ENCODE results near the gene RXRA. TPM values are rescaled to one million over a fixed set of nuclear protein-coding genes. Genes with fewer than 3 reads are reported as not detected.

RXRA gene
- total and polyA plus RNA-seq, 9 donors = 19.0 to 44.4 (median 32.0) TPM

- H3K27me3 ChIP-seq (ENCODE audit: control insufficient read depth, insufficient read depth, low read length) = no peaks in the 10 kb centered on the region
- no peak overlapping the region for H3K4me3 ChIP-seq (ENCODE audit: low read length)
- WGBS (ENCODE audit: insufficient coverage) = 86% methylated on average over 14 of the region's 15 CpGs
- no peaks in the 10 kb centered on the region for H3K9me3 ChIP-seq (replicated peaks; ENCODE audit: control insufficient read depth, low read depth, low read length)
- no peak for DNase-seq
- H3K4me1 ChIP-seq (ENCODE audit: control insufficient read depth, insufficient read depth, low read length) = peaks cover 51% of the 10 kb centered on the region
- H3K36me3 ChIP-seq (ENCODE audit: control insufficient read depth, insufficient read depth, low read length) = no peaks in the 10 kb centered on the region
- peak overlapping the region; percentile 1 for H3K27ac ChIP-seq (ENCODE audit: low read length)
Measured at GRCh38 chr9:134476942-134477335, 150.7 kb downstream of the RXRA start.

GRCh38 chr9:134477342-134477925, 151.2 kb downstream of the RXRA start:
- H3K27ac ChIP-seq (ENCODE audit: low read length) = peak overlapping the region; percentile 1
- no peak for DNase-seq
- peaks cover under 1% of the 10 kb centered on the region for H3K27me3 ChIP-seq (ENCODE audit: control insufficient read depth, insufficient read depth, low read length)
- H3K9me3 ChIP-seq (replicated peaks; ENCODE audit: control insufficient read depth, low read depth, low read length) = no peaks in the 10 kb centered on the region
- H3K36me3 ChIP-seq (ENCODE audit: control insufficient read depth, insufficient read depth, low read length) = no peaks in the 10 kb centered on the region
- no peak overlapping the region for H3K4me3 ChIP-seq (ENCODE audit: low read length)
- peaks cover 47% of the 10 kb centered on the region for H3K4me1 ChIP-seq (ENCODE audit: control insufficient read depth, insufficient read depth, low read length)
- 64% methylated on average over 10 of the region's 15 CpGs for WGBS (ENCODE audit: insufficient coverage)

GRCh38 chr9:134477927-134478326, 151.7 kb downstream of the RXRA start:
- no peaks in the 10 kb centered on the region for H3K36me3 ChIP-seq (ENCODE audit: control insufficient read depth, insufficient read depth, low read length)
- no peak overlapping the region for H3K27ac ChIP-seq (ENCODE audit: low read length)
- no peak for DNase-seq
- peaks cover 42% of the 10 kb centered on the region for H3K4me1 ChIP-seq (ENCODE audit: control insufficient read depth, insufficient read depth, low read length)
- WGBS (ENCODE audit: insufficient coverage) = 88% methylated on average over 11 of the region's 14 CpGs
- peaks cover 5% of the 10 kb centered on the region for H3K27me3 ChIP-seq (ENCODE audit: control insufficient read depth, insufficient read depth, low read length)
- no peaks in the 10 kb centered on the region for H3K9me3 ChIP-seq (replicated peaks; ENCODE audit: control insufficient read depth, low read depth, low read length)
- no peak overlapping the region for H3K4me3 ChIP-seq (ENCODE audit: low read length)

DNA sequence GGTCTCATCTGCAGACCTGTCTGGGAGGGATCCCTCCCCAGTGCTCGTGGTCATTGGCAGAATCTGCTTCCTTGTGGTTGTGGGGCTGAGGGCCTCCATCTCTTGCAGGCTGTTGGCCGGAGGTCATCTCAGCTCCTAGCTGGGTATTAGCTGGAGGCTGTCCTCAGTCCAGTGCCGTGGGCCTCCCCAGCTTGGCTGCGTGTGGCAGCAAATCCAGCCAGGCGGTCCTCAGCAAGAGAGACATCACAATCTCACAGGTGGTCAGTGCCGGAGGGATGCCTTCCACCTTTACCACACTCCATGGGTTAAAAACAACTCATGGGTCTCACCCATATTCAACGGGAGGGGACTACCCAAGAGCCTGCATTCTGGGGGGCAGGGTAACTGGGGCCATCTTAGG, 155.5 kb downstream of the RXRA start:
- peaks cover 5% of the 10 kb centered on the region for H3K27me3 ChIP-seq (ENCODE audit: control insufficient read depth, insufficient read depth, low read length)

DNA sequence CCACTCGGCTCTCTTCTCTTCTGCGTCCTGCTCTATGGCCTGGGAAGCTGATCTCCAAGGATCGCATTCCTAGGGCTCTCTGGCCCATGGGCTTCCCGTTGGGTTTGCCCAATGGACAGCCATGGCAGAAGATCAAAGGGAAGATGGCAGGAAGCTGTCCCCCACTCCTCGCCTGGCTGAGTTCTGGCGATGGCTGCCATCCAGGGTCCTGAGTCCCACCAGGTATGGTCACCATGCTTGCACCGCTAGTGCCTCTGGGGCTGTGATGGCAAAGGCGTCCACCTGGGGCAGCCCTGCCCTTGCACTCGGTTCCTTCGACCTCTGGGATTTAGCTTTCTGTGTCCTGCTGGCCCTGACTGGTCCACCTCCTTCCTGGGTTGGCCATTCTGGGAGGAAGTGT, 156.0 kb downstream of the RXRA start:
- no peak overlapping the region for H3K27ac ChIP-seq (ENCODE audit: low read length)
- no peak for DNase-seq
- H3K27me3 ChIP-seq (ENCODE audit: control insufficient read depth, insufficient read depth, low read length) = peaks cover 5% of the 10 kb centered on the region
- H3K4me3 ChIP-seq (ENCODE audit: low read length) = no peak overlapping the region
- 87% methylated on average over 9 of the region's 10 CpGs for WGBS (ENCODE audit: insufficient coverage)
- H3K4me1 ChIP-seq (ENCODE audit: control insufficient read depth, insufficient read depth, low read length) = peaks cover 17% of the 10 kb centered on the region
- no peaks in the 10 kb centered on the region for H3K9me3 ChIP-seq (replicated peaks; ENCODE audit: control insufficient read depth, low read depth, low read length)
- no peaks in the 10 kb centered on the region for H3K36me3 ChIP-seq (ENCODE audit: control insufficient read depth, insufficient read depth, low read length)

More for the DNA sequence above, 155.5 kb downstream of the RXRA start:
- Histone ChIP-seq H3K4me3 (ENCODE audit: low read length) (no peak overlapping the region), H3K27ac (ENCODE audit: low read length) (no peak overlapping the region), H3K4me1 (ENCODE audit: control insufficient read depth, insufficient read depth, low read length) (peaks cover 17% of the 10 kb centered on the region), H3K36me3 (ENCODE audit: control insufficient read depth, insufficient read depth, low read length) (no peaks in the 10 kb centered on the region), H3K9me3 (replicated peaks; ENCODE audit: control insufficient read depth, low read depth, low read length) (no peaks in the 10 kb centered on the region)
- 78% methylated on average over 4 of the region's 7 CpGs for WGBS (ENCODE audit: insufficient coverage)
- DNase-seq = no peak

- peaks cover 5% of the 10 kb centered on the region for H3K27me3 ChIP-seq (ENCODE audit: control insufficient read depth, insufficient read depth, low read length)
- no peak overlapping the region for H3K4me3 ChIP-seq (ENCODE audit: low read length)
- H3K4me1 ChIP-seq (ENCODE audit: control insufficient read depth, insufficient read depth, low read length) = peaks cover 8% of the 10 kb centered on the region
- no peaks in the 10 kb centered on the region for H3K36me3 ChIP-seq (ENCODE audit: control insufficient read depth, insufficient read depth, low read length)
- no peak overlapping the region for H3K27ac ChIP-seq (ENCODE audit: low read length)
- WGBS (ENCODE audit: insufficient coverage) = 84% methylated on average over 18 of the region's 24 CpGs
- DNase-seq = no peak
- no peaks in the 10 kb centered on the region for H3K9me3 ChIP-seq (replicated peaks; ENCODE audit: control insufficient read depth, low read depth, low read length)
Measured at GRCh38 chr9:134483361-134484184, 157.3 kb downstream of the RXRA start.

DNA sequence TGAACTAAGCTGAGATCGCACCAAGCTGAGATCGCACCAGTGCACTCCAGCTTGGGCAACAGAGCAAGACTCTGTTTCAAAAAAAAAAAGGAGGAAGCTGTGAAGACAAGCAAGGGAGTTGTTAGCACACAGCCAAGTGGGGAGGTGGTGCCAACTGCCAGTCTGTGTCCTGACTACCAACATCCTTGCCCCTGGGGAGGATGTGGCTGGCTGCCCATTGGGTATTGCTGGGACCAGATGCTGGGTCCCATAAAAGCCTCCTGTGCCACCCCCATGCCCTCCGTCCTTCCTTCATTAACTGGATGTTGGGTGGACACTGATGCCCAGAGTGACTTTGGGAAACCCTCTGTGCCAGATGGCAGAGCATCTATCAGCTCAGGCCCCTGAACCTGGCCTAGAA, 158.2 kb downstream of the RXRA start:
- Histone ChIP-seq H3K27ac (ENCODE audit: low read length) (no peak overlapping the region), H3K9me3 (replicated peaks; ENCODE audit: control insufficient read depth, low read depth, low read length) (no peaks in the 10 kb centered on the region), H3K4me3 (ENCODE audit: low read length) (no peak overlapping the region), H3K4me1 (ENCODE audit: control insufficient read depth, insufficient read depth, low read length) (peaks cover 8% of the 10 kb centered on the region), H3K27me3 (ENCODE audit: control insufficient read depth, insufficient read depth, low read length) (peaks cover 10% of the 10 kb centered on the region), H3K36me3 (ENCODE audit: control insufficient read depth, insufficient read depth, low read length) (no peaks in the 10 kb centered on the region)
- 100% methylated on average over 3 of the region's 3 CpGs for WGBS (ENCODE audit: insufficient coverage)
- DNase-seq = no peak

GRCh38 chr9:134485653-134486052, 159.4 kb downstream of the RXRA start:
- Histone ChIP-seq H3K27me3 (ENCODE audit: control insufficient read depth, insufficient read depth, low read length) (peaks cover 12% of the 10 kb centered on the region), H3K4me1 (ENCODE audit: control insufficient read depth, insufficient read depth, low read length) (peaks cover 8% of the 10 kb centered on the region), H3K9me3 (replicated peaks; ENCODE audit: control insufficient read depth, low read depth, low read length) (no peaks in the 10 kb centered on the region), H3K36me3 (ENCODE audit: control insufficient read depth, insufficient read depth, low read length) (no peaks in the 10 kb centered on the region), H3K4me3 (ENCODE audit: low read length) (no peak overlapping the region), H3K27ac (ENCODE audit: low read length) (no peak overlapping the region)
- no peak for DNase-seq
- 90% methylated on average over 6 of the region's 8 CpGs for WGBS (ENCODE audit: insufficient coverage)

DNA sequence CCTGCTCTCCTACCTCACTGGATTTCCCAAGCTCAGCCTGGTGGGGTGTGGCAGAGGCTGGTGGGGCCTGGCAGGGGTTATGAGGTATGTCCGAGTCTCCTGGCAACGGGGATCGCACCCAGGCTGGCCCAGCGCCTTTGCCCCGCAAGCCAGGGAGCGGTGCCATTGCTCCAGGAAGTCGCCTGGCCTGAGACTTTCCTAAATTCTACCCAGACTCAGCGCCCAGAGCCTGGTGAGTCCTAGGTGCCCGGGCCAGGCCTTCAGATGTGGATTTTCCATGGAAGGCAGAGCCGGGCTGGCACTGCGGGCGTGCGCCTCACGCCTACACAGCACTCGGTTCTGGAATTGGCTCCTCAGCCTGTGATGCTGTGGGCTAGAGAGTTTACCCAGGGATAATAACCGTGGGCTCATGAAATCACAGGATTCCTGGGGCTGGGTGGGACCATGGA, 159.9 kb downstream of the RXRA start:
- 83% methylated on average over 12 of the region's 16 CpGs for WGBS (ENCODE audit: insufficient coverage)
- no peak for DNase-seq
- Histone ChIP-seq H3K27me3 (ENCODE audit: control insufficient read depth, insufficient read depth, low read length) (peaks cover 12% of the 10 kb centered on the region), H3K27ac (ENCODE audit: low read length) (no peak overlapping the region), H3K36me3 (ENCODE audit: control insufficient read depth, insufficient read depth, low read length) (no peaks in the 10 kb centered on the region), H3K9me3 (replicated peaks; ENCODE audit: control insufficient read depth, low read depth, low read length) (no peaks in the 10 kb centered on the region), H3K4me3 (ENCODE audit: low read length) (no peak overlapping the region), H3K4me1 (ENCODE audit: control insufficient read depth, insufficient read depth, low read length) (peaks cover 11% of the 10 kb centered on the region)

DNA sequence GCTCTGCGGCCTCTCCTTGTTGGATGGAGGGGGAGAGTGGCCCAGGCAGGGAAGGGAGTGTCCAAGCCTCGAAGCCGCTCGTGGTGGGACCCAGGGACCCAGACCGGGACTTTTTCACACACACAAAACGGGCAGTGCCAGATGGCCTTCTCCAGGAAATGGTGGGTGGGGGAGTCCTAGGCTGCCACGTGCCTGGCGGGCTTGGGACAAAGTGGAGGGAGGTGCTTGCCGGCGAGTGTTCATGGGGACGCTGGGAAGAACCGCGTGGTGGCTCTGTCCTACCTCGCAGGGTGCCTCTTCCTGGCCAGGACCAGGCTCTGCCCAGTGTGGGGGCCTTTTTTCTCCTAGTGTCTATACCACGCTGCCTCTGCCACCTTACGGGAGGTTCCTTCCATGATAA, 160.3 kb downstream of the RXRA start:
- Histone ChIP-seq H3K36me3 (ENCODE audit: control insufficient read depth, insufficient read depth, low read length) (no peaks in the 10 kb centered on the region), H3K9me3 (replicated peaks; ENCODE audit: control insufficient read depth, low read depth, low read length) (no peaks in the 10 kb centered on the region), H3K4me3 (ENCODE audit: low read length) (no peak overlapping the region), H3K27me3 (ENCODE audit: control insufficient read depth, insufficient read depth, low read length) (peaks cover 13% of the 10 kb centered on the region), H3K27ac (ENCODE audit: low read length) (no peak overlapping the region), H3K4me1 (ENCODE audit: control insufficient read depth, insufficient read depth, low read length) (peaks cover 15% of the 10 kb centered on the region)
- DNase-seq = no peak
- WGBS (ENCODE audit: insufficient coverage) = 91% methylated on average over 10 of the region's 16 CpGs
